ENCODE data around the gene RNF212.

DNA sequence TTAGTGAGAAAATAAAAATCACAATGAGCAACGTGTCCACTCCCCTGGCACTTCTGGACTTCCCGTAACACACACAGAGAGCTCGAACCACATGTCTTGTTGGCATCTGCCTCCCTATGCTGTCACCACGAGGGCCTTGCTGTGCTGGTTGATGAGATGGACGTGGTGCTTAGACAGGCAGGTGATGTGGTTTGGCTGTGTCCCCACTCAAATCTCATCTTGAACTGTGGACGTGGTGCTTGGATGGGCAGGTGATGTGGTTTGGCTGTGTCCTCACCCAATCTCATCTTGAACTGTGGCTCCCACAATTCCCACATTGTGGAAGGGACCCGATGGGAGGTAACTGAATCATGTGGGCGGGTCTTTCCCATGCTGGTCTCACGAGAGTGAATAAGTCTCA is 61.9 kb downstream of the RNF212 start:
- TF ChIP-seq MXI1 (IDR thresholded peaks at IDR 0.05; ENCODE audit: low read depth, low read length), result no peak
- TF ChIP-seq, protein P1, sequence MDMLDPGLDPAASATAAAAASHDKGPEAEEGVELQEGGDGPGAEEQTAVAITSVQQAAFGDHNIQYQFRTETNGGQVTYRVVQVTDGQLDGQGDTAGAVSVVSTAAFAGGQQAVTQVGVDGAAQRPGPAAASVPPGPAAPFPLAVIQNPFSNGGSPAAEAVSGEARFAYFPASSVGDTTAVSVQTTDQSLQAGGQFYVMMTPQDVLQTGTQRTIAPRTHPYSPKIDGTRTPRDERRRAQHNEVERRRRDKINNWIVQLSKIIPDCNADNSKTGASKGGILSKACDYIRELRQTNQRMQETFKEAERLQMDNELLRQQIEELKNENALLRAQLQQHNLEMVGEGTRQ (IDR thresholded peaks at IDR 0.05; ENCODE audit: borderline replicate concordance, low read depth, low read length), result no peak

Data from GM12878 (cell line).